IPS-18a (cell line): ENCODE data around the gene SH3RF3.

ENCODE experiments used
- H3K27ac ChIP-seq: one replicate; pipeline ENCODE4 v1.5.1; 2013; ENCODE audit warnings: low read length
- H3K27me3 ChIP-seq: one replicate; pipeline ENCODE4 v1.6.1; 2013; ENCODE audit warnings: mild to moderate bottlenecking, low read length; ENCODE audit not compliant: control insufficient read depth, insufficient read depth
- H3K36me3 ChIP-seq: one replicate; pipeline ENCODE4 v1.6.1; 2013; ENCODE audit warnings: low read depth, low read length; ENCODE audit not compliant: control insufficient read depth
- H3K4me1 ChIP-seq: one replicate; pipeline ENCODE4 v1.6.1; 2013; ENCODE audit warnings: low read depth, low read length; ENCODE audit not compliant: control insufficient read depth
- H3K4me3 ChIP-seq: one replicate; pipeline ENCODE4 v1.5.1; 2013; ENCODE audit warnings: low read length
- H3K9ac ChIP-seq: one replicate; pipeline ENCODE4 v1.6.1; 2013; ENCODE audit warnings: mild to moderate bottlenecking, low read length, moderate library complexity
- H3K9me3 ChIP-seq: one replicate; pipeline ENCODE4 v1.6.1; 2013; ENCODE audit warnings: low read depth, low read length; ENCODE audit not compliant: control insufficient read depth

The SH3RF3 gene

GRCh38 chr2:109266998-109267854 is 138.2 kb downstream of the SH3RF3 start:
- Histone ChIP-seq H3K27ac (no peak overlapping the region), H3K9me3 (no peaks in the 10 kb centered on the region), H3K27me3 (no peaks in the 10 kb centered on the region), H3K4me3 (no peak overlapping the region), H3K36me3 (no peaks in the 10 kb centered on the region), H3K9ac (no peak overlapping the region), H3K4me1 (peaks cover 9% of the 10 kb centered on the region)

- H3K27ac ChIP-seq: no peak overlapping the region
- H3K4me1 ChIP-seq: peaks cover 9% of the 10 kb centered on the region
- H3K9ac ChIP-seq: no peak overlapping the region
- no peaks in the 10 kb centered on the region for H3K9me3 ChIP-seq
- H3K4me3 ChIP-seq: no peak overlapping the region
- H3K36me3 ChIP-seq: no peaks in the 10 kb centered on the region
- H3K27me3 ChIP-seq: no peaks in the 10 kb centered on the region
Observed at GRCh38 chr2:109268916-109269315, 139.9 kb downstream of the SH3RF3 start.

GRCh38 chr2:109269706-109270504 is 140.9 kb downstream of the SH3RF3 start:
- H3K36me3 ChIP-seq: no peaks in the 10 kb centered on the region
- H3K9ac ChIP-seq: no peak overlapping the region
- H3K27me3 ChIP-seq: no peaks in the 10 kb centered on the region
- no peaks in the 10 kb centered on the region for H3K9me3 ChIP-seq
- H3K4me3 ChIP-seq: no peak overlapping the region
- peaks cover 9% of the 10 kb centered on the region for H3K4me1 ChIP-seq
- H3K27ac ChIP-seq: no peak overlapping the region

GRCh38 chr2:109270505-109271312 is 141.7 kb downstream of the SH3RF3 start:
- no peaks in the 10 kb centered on the region for H3K27me3 ChIP-seq
- H3K36me3 ChIP-seq: no peaks in the 10 kb centered on the region
- no peaks in the 10 kb centered on the region for H3K9me3 ChIP-seq
- H3K9ac ChIP-seq: no peak overlapping the region
- no peak overlapping the region for H3K4me3 ChIP-seq
- H3K4me1 ChIP-seq: peaks cover 9% of the 10 kb centered on the region
- no peak overlapping the region for H3K27ac ChIP-seq

- H3K4me3 ChIP-seq: no peak overlapping the region
- H3K9ac ChIP-seq: no peak overlapping the region
- H3K27ac ChIP-seq: no peak overlapping the region
- no peaks in the 10 kb centered on the region for H3K27me3 ChIP-seq
- H3K36me3 ChIP-seq: no peaks in the 10 kb centered on the region
- peaks cover 5% of the 10 kb centered on the region for H3K4me1 ChIP-seq
- H3K9me3 ChIP-seq: no peaks in the 10 kb centered on the region
Observed at GRCh38 chr2:109271920-109272319, 142.9 kb downstream of the SH3RF3 start.

- H3K4me1 ChIP-seq: no peaks in the 10 kb centered on the region
- no peaks in the 10 kb centered on the region for H3K27me3 ChIP-seq
- no peak overlapping the region for H3K9ac ChIP-seq
- H3K36me3 ChIP-seq: no peaks in the 10 kb centered on the region
- no peak overlapping the region for H3K4me3 ChIP-seq
- no peak overlapping the region for H3K27ac ChIP-seq
- no peaks in the 10 kb centered on the region for H3K9me3 ChIP-seq
Observed at GRCh38 chr2:109272461-109272860, 143.5 kb downstream of the SH3RF3 start.

GRCh38 chr2:109275120-109276012 is 146.4 kb downstream of the SH3RF3 start:
- H3K36me3 ChIP-seq: no peaks in the 10 kb centered on the region
- H3K27ac ChIP-seq: no peak overlapping the region
- no peak overlapping the region for H3K4me3 ChIP-seq
- H3K9me3 ChIP-seq: no peaks in the 10 kb centered on the region
- peaks cover 3% of the 10 kb centered on the region for H3K4me1 ChIP-seq
- H3K27me3 ChIP-seq: no peaks in the 10 kb centered on the region
- H3K9ac ChIP-seq: no peak overlapping the region

- Histone ChIP-seq H3K9me3 (no peaks in the 10 kb centered on the region), H3K36me3 (no peaks in the 10 kb centered on the region), H3K27me3 (no peaks in the 10 kb centered on the region), H3K27ac (no peak overlapping the region), H3K9ac (no peak overlapping the region), H3K4me1 (peaks cover 3% of the 10 kb centered on the region), H3K4me3 (no peak overlapping the region)
Observed at GRCh38 chr2:109277406-109277805, 148.4 kb downstream of the SH3RF3 start.

- no peaks in the 10 kb centered on the region for H3K9me3 ChIP-seq
- H3K4me1 ChIP-seq: peaks cover 3% of the 10 kb centered on the region
- no peaks in the 10 kb centered on the region for H3K27me3 ChIP-seq
- no peak overlapping the region for H3K4me3 ChIP-seq
- H3K36me3 ChIP-seq: no peaks in the 10 kb centered on the region
- H3K9ac ChIP-seq: no peak overlapping the region
- H3K27ac ChIP-seq: no peak overlapping the region
Observed at GRCh38 chr2:109279243-109279860, 150.3 kb downstream of the SH3RF3 start.

- H3K4me3 ChIP-seq: no peak overlapping the region
- H3K27me3 ChIP-seq: no peaks in the 10 kb centered on the region
- no peaks in the 10 kb centered on the region for H3K36me3 ChIP-seq
- H3K27ac ChIP-seq: no peak overlapping the region
- H3K9ac ChIP-seq: no peak overlapping the region
- H3K4me1 ChIP-seq: peaks cover 3% of the 10 kb centered on the region
- H3K9me3 ChIP-seq: no peaks in the 10 kb centered on the region
Observed at GRCh38 chr2:109280804-109281203, 151.8 kb downstream of the SH3RF3 start.
